NK-92 (cell line): Measurements from ENCODE around the gene ATOH7.
"Not testable (repeated sequence)": the region's sequence is repeated elsewhere in the genome, so short reads cannot be mapped to it uniquely, and the experiment has no call there.

Source experiments
- DNase-seq: peaks from one replicate; lab custom pipeline; 2025; ENCODE audit not compliant: unreplicated experiment; lab: John Stamatoyannopoulos, UW

ATOH7 gene

DNA sequence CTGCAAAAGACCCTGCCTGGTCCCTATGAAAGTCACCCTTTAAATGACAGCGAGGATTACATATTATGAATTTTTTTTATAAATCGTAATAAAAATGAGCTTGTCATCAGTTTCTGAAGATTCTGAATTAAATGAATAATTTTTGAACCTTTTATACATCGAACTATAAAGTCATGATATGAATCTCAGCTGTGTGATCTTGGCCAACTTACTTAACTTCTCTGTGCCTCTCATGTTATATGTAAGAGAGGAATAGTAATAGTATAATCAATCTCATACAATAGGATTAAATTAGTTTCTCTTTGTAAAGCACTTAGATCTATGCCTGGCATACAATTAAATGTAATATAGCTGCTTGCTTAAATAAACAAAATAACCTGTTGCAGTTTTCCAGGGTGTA is 5.3 kb upstream of the ATOH7 start:
- no peak for DNase-seq

DNA sequence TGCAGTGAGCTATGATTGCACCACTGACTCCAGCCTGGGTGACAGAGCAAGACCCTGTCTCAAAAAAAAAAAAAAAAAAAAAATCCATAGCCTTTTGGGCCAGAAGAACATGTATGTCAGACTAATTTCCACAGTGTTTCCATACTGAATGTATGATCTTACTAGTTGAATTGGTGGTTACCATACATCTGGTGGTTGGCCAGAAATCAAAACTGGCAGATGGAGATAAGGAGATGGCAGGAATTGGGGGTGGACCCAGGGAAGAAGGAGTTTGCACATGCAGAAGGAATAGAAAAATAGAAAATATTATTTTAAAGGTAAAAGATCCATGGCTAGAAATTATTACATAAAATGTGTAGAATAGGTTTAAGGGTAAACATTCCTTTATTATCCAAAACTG is 3.7 kb upstream of the ATOH7 start:
- DNase-seq: no peak

DNA sequence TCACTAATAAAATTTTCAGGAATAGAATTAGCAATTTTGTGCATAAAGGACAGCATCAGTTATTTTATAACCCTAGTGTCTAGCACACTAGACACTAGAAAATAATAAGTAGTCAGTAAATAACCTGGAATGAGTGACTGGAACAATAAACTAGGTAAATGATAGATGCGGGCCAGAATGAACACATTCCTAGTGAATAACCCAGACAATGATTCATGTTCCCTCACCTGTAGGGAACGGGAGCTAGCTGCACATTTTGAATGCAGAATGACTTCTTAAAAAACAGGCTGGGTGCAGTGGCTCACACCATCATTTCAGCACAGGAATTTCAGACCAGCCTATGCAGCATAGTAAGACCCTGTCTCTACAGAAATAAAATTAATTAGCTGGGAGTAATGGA is 3.2 kb upstream of the ATOH7 start:
- DNase-seq: no peak

DNA sequence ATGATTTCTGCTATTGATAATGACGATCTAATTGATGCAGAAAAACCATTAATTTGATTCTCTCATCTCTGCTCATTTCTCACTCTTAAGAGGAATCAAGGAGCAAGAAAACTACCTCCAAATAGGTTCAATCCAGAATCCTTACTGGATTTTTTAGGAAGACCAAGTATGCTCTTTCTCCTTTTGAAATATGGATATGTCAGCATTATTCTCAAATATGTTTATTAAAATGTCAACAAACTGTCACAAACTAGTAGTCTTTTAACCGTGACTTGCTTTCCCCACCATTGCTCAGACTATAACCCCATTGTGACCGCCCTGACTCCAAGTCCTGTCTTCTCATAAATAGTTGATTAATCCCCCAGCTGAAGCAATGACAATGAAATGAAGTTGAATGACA is 1.1 kb upstream of the ATOH7 start:
- DNase-seq: no peak

DNA sequence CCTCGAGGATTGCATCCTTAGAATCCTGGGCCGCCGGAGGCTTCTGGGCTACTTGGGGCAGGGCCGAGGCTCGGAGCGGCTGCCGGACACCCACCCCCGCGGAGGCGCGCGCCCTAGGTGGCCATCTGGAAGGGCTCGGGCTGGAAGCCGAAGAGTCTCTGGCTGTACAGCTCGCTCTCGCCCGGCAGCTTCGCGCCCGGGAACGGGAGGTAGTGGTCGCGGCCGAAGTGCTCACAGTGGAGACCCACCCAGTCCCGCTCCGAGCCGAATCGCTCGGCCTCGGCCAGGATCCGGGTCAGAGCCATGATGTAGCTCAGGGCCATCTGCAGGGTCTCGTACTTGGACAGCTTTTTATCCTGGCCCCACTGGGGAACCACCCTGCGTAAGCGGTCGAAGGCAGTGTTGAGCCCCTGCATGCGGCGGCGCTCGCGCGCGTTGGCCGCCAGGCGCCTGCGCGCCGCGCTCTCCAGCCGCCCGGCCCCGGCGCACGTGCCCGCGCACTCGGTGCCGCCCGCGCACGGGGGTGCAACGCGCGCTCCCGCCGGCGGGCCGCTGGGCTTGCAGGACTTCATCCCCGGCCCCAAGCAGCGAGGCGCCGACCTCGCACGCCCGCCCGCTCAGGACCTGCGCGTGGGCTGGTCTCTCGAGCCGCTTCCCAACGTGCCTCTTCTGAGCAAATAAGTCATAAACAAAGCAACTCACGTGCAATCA is 652 bp downstream of the ATOH7 start:
- no peak for DNase-seq

DNA sequence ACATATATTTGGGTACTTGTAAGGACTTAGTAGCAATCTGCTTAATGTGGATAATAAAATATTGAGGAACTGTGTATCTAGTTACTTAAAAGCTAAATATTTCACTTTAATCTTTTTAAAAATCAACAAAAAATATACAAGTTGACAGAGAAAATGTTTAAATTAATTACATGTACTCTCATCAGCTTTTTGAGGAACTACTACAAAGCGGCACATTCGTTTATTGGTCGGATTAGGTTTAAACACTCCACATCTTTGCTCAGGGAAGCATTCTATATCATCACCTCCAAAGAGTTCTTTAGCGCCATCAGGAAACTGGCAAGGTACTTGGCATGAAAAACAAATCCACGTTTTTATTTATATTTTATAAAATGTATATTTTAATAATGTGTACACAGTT is 1.6 kb downstream of the ATOH7 start:
- no peak for DNase-seq

DNA sequence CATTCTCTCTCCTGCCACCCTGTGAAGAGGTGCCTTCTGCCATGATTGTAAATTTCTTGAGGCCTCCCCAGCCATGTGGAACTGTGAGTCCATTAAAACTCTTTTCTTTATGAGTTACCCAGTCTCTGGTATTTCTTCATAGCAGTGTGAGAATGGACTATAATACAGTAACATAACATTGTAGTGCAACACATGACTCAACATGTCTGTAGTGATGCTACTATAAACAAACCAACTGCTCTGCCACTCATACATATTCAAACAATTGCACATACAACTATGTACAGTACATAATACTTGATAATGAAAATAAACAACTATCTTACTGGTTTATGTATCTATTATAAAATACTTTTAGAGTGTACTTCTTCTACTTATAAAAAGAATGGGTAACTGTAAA is 7.1 kb downstream of the ATOH7 start:
- DNase-seq: no peak

DNA sequence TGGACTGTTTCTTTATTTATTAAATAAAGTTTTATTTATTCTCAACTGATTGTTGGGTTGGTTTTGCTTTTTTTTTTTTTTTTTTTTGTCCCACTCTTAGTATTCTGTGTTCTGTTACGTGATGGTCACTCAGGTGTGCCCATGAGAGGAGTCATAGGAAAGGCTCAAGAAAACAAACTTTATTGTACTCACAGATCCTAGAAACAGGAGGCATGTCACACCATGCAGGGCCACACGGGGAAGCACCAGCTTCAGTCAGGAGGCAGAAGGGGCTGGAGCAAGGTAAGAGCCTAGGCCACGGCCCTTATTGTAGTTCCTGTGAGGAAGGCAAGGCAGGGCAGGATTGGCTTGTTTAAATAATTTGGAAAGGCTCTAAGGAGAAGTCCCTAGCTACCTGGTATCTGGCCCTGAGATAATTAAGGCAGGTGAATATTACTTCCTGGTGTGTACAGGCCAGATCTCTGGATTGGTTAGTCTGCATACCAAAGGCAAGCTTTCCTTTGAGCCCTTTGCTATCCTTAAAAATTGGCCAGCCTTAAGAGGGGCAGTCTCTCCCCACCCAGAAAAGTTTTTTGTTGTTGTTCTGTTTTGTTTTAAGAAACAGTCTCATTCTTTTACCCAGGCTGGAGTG is 8.3 kb downstream of the ATOH7 start:
- DNase-seq: no peak

DNA sequence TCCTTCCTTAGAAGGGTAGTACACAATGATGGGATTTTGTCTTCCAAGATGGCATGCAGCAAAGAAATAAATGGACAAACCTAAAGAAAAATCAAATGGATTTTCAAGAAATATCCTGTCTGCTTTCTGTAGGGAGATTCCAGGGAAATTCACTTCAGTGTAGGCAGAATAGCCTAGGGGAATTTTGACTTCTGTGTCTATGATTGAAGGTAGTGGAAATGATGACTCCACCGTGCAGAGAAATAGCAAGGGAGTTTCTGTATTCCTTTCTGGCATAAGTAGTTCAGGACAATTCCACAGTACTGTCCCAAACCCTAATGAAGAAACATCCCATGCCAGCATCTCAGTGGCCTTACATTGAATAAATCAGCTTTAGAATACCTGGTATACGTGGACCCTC is 9.5 kb downstream of the ATOH7 start:
- DNase-seq: no peak

DNA sequence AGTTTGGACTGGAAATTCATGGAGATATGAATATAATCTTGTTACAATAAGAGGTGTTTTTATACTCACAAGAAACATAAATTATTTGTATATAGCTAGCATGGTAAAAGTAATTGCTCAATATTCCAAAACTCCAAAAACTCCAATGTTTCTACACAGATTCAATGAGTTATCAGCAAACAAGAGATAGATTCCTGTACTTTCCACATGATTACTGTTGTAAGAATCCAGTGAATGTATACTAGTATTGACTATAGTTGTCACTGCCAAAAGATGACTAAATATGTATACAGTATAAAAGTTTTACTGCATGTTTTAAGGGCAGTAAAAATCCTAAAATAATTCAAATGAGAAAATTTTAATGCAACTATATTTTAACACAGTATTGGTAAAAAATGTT is 10.7 kb downstream of the ATOH7 start:
- DNase-seq: no peak

DNA sequence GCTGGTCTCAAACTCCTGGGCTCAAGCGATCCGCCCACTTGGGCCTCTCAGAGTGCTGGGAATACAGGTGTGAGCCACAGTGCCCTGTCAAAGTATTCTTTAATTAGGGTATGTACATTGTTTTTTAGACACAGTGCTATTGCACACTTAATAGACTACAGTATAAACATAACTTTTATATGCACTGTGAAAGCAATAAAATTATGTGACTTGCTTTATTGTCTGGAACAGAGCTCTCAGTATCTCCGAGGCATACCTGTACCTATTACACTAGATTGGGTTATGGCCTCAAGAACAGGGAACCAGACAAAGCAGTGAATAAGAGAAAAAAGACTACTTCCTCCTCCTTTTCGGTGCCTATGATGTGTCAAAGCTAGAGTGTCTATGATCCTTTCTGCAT is 13.1 kb downstream of the ATOH7 start:
- no peak for DNase-seq

DNA sequence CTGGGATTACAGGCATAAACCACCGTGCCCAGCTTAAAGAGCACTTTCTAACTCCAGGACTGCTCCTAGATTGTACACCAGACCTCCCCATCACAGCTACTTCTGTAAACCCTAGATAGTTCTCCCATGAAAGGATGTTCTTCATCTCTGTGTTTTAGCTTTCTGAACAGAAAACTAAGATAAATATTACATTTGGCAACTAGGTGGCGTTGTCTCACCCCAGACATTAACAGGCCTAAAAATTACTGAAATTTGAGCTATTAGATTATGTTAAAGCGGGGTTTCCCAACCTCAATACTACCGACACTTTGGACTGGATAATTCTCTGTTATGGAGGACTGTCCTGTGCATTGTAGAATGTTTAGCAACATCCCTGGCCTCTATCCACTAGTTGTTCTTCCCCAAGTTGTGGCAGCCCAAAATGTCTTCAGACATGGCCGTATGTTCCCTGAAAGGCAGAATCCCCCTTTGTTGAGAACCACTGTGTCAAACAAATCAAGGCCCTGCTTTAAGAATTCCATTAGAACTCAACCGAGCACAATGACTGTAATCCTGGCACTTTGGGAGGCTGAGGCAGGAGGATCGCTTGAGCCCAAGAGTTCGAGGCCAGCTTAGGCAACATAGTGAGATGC is 19.1 kb downstream of the ATOH7 start:
- DNase-seq: no peak

DNA sequence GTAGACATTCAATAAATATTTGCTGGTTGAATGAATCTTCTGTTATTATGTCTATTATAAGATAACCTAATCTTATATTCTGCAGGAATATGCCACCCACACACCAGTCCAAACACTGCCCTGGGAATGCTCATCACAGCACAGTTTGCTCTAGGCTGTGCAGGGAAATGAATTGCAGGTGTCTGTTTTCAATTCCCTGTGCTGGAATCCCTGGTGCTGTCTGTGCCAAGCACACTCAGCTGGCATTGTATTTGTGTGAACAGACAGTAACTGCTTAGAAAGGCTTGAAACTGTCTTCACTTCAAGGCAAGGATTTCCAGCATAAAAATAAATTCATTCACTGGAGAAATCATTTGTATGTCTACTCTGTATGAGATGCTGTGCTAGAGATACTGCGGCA is 20.2 kb downstream of the ATOH7 start:
- DNase-seq: no peak

DNA sequence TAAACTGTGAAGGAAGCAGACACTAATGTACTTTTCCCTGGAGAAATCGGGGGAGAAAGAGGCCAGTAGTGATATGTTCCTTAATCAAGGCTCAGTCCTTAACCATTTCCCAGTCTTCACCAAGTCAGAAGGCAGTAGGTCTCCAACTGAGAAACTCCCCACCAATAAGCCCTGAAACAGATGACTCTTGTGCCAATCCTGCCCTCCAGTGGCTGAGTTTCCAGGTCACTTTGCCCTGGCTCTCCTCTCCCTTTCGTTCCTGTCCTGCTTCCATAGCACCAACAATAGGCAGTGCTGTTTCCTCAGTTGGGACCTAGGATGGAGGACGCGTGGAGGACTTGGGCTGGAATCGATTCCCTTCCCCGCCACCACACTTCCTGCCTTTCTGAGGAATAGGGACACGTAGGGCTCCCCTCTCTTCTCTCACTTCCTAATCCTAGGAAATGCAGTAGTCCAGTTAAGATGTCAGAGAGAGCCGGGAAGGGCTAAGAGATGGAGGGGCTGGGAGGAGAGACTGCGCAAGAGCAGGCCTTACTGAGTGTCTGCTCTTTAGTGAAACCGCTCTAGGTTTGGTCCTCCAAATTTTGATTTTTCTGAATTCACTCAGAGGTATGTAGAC is 23.4 kb downstream of the ATOH7 start:
- DNase-seq: no peak

DNA sequence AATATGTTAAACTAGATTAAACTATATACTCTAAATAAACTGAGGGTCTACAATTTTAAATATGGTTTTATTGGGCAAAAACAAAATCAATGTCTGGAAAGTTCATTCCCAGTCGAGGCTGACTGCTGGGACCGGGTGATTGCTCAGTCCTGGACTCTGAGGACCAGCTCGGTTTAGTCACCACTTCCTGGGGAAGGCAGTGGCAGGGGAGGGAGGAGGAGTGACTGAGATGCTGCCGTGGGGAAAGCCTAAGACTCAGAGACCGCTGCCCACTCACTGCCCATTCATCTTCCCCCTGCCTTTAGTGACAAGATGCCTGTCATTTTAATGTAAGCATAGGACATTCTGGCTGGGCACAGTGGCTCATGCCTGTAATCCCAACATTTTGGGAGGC is 29.0 kb downstream of the ATOH7 start:
- DNase-seq: no peak

DNA sequence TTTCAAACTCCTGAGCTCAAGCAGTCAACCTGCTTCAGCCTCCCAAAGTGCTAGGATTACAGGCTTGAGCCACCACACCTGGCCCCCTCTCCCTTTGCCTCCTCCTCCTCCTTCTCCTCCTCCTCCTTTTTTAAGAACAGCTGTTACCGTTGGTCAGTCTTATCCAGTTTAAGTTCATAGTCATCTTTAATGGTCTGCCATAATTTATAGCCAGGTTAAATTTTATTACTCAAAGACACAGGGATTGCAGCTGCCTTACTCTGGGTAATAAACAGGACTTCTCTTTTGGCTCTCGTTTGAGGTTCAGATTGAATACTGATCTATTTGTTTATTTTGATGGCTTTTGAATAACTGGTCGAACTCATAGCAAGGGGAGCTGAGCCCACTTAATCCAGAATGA is 35.2 kb downstream of the ATOH7 start:
- DNase-seq: no peak

DNA sequence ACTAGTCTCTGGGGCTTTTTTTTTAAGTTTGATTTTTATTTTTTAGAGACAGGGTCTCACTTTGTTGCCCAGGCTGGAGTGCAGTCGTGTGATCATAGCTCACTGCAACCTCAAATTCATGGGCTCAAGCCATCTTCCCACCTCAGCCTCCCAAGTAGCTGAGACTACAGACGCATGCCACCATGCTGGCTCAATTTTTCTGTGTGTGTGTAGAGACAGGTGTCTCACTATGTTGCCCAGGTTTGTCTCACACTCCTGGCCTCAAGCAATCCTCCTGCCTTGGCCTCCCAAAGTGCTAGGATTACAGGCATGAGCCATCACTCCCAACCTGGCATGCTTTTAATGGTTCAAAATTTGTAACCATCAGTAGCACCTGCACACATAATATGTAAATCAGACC is 36.1 kb downstream of the ATOH7 start:
- DNase-seq: not testable (repeated sequence)

DNA sequence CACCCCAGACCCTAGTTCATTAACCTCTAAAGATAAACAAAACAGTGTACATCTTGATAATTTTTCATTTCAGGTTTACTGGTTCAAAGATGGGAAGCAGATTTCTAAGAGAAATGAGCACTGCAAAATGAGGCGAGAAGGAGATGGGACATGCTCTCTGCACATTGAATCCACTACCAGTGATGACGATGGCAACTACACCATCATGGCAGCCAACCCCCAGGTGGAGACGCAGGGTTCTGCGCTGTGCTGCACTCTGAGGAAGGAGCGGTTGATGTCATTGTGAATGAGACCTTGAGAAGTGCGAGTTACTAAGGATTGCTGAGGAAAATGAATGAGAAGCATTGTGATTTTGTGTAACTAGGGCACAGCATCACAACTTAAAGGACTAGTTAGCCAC is 37.6 kb downstream of the ATOH7 start:
- no peak for DNase-seq

DNA sequence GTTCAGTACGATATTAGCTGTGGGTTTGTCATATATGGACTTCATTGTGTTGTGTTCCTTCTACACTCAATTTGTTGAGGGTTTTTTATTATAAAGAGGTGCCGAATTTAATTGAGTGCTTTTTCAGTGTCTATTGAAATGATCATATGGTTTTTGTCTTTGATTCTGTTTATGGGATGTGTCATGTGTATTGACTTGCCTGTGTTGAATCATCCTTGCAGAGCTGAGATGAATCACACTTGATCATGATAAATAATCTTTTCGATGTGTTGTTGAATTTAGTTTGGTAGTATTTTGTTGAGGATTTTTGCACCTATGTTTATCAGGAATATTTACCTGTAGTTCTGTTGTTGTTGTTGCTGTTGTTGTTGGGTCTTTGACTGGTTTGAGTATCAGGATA is 39.8 kb downstream of the ATOH7 start:
- no peak for DNase-seq

DNA sequence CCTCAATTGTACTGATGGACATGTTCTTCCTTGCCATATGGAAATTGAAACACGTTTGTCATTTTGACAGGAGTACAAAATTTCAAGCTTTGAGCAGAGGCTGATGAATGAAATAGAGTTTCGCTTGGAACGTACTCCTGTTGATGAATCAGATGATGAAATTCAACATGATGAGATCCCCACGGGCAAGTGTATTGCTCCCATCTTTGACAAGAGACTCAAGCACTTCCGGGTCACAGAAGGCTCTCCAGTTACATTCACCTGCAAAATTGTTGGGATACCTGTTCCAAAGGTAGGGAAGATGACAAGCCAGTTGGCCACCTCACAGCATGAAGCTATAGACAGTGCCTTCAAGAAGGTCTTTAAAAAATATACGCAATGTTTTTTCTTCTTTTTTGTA is 43.1 kb downstream of the ATOH7 start:
- no peak for DNase-seq

DNA sequence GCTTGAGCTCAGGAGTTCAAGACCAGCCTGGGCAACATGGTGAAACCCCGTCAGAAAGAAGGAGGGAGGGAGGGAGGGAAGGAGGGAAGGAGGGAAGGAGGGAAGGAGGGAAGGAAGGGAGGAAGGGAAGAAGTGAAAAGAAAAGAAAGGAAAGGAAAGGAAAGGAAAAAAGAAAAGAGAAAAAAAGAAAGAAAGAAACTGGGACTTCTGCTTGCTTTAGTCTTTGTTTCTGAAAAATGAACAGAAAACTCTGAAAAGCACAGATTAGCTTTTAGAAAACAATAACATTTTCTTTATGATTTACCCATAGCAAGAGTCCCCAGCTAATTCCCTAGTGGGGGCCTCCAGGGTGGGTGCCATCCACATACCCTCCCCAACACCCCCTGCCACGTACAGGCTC is 46.8 kb downstream of the ATOH7 start:
- DNase-seq: no peak

DNA sequence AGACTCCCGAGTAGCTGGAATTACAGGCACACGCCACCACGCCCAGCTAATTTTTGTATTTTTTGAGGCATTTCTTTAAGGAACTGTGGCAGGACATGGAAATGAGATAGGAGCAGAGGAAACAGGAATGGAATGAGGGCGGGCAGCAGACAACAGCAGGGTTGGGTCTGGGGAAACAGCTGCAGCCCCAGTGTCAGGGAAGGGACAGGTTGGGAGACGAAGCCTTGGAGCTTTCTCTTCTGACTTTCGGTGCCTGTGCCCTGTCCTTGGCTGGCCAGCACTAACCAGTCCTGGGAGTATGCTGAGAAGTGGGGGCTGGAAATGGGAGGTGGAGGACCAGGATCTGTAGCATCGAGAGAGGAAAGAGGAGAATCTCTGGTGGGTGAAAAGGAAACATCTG is 47.4 kb downstream of the ATOH7 start:
- no peak for DNase-seq
